PC-3 (cell line): Measurements from ENCODE around the gene STRADA.

Experiments used
- EZH2 ChIP-seq: fragments of 300-600 bp; sonication (generic); IDR thresholded peaks from one replicate; pipeline ENCODE4 v1.6.1; 2017; ENCODE audit warnings: antibody characterized with exemption, mild to moderate bottlenecking, low read length; ENCODE audit not compliant: unreplicated experiment
- EZH2phosphoT487 ChIP-seq: fragments of 300-600 bp; sonication (generic); IDR thresholded peaks from 2 replicates; pipeline ENCODE4 v1.6.1; 2018; ENCODE audit warnings: mild to moderate bottlenecking, antibody characterized with exemption, low read length, borderline replicate concordance
- TF ChIP-seq, protein P1 (sequence below): fragments of 300-600 bp; sonication (generic); conservative IDR thresholded peaks from 2 replicates; pipeline ENCODE4 v1.5.1; 2017; ENCODE audit warnings: antibody characterized with exemption, low read depth, mild to moderate bottlenecking, low read length

DNA sequence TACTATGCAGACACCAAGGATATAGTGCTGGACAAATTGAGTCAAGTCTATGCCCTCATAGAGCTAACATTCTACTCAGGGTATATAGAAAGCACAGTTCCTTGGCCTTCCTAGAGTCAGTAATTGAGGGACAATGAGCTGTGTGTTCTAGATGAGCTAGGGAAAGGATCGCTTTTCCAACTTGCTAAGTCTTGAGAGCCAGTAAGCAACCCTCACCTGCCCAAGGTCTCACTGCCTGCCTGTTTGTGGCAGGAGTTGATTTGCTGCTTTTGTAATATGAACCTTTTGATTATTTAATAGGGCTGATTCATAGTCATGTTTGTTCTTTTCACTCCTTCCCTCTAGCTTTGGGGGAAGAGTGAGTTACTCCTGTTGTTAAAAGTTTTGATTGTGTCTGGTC lies 38.9 kb upstream of the STRADA start:
- TF ChIP-seq, protein P1, sequence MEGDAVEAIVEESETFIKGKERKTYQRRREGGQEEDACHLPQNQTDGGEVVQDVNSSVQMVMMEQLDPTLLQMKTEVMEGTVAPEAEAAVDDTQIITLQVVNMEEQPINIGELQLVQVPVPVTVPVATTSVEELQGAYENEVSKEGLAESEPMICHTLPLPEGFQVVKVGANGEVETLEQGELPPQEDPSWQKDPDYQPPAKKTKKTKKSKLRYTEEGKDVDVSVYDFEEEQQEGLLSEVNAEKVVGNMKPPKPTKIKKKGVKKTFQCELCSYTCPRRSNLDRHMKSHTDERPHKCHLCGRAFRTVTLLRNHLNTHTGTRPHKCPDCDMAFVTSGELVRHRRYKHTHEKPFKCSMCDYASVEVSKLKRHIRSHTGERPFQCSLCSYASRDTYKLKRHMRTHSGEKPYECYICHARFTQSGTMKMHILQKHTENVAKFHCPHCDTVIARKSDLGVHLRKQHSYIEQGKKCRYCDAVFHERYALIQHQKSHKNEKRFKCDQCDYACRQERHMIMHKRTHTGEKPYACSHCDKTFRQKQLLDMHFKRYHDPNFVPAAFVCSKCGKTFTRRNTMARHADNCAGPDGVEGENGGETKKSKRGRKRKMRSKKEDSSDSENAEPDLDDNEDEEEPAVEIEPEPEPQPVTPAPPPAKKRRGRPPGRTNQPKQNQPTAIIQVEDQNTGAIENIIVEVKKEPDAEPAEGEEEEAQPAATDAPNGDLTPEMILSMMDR: no peak
- no peak for TF ChIP-seq EZH2
- no peak for TF ChIP-seq EZH2phosphoT487
